RPMI8226 (cell line): ENCODE measurements around the gene SGK1.
"Not testable (repeated sequence)": the region's sequence is repeated elsewhere in the genome, so short reads cannot be mapped to it uniquely, and the experiment has no call there.

Source experiments
- DNase-seq: peaks from one replicate; pipeline ENCODE4 v3.0.0-alpha.2; 2015

SGK1 gene

GRCh38 chr6:134326192-134326591 is 8.3 kb upstream of the SGK1 start:
- not testable (repeated sequence) for DNase-seq

- DNase-seq = no peak
These were observed 6.9 kb upstream of the SGK1 start for GRCh38 chr6:134324766-134325165.

- DNase-seq = no peak
These were observed 6.2 kb upstream of the SGK1 start for GRCh38 chr6:134324141-134324540.

- no peak for DNase-seq
These were observed 5.8 kb upstream of the SGK1 start for GRCh38 chr6:134323698-134324097.

- no peak for DNase-seq
These were observed 5.4 kb upstream of the SGK1 start for GRCh38 chr6:134323294-134323693.

GRCh38 chr6:134322216-134322615 is 4.3 kb upstream of the SGK1 start:
- DNase-seq = no peak

GRCh38 chr6:134321246-134321645 is 3.3 kb upstream of the SGK1 start:
- DNase-seq = no peak

GRCh38 chr6:134319686-134320085 is 1.8 kb upstream of the SGK1 start:
- not testable (repeated sequence) for DNase-seq

GRCh38 chr6:134318974-134319281 is 1.0 kb upstream of the SGK1 start:
- DNase-seq = no peak

- DNase-seq = no peak
These were observed 493 bp upstream of the SGK1 start for GRCh38 chr6:134318236-134318973.

- no peak for DNase-seq
These were observed 1.0 kb downstream of the SGK1 start for GRCh38 chr6:134316733-134317431.

GRCh38 chr6:134315974-134316441 is 1.9 kb downstream of the SGK1 start:
- no peak for DNase-seq

- DNase-seq = no peak
These were observed 2.7 kb downstream of the SGK1 start for GRCh38 chr6:134315189-134315588.

- no peak for DNase-seq
These were observed 3.7 kb downstream of the SGK1 start for GRCh38 chr6:134314006-134314821.

GRCh38 chr6:134312038-134312660 is 5.8 kb downstream of the SGK1 start:
- no peak for DNase-seq

GRCh38 chr6:134310817-134311216 is 7.1 kb downstream of the SGK1 start:
- DNase-seq = no peak

GRCh38 chr6:134309983-134310605 is 7.8 kb downstream of the SGK1 start:
- no peak for DNase-seq

- no peak for DNase-seq
These were observed 8.7 kb downstream of the SGK1 start for GRCh38 chr6:134309227-134309626.

GRCh38 chr6:134308800-134309199 is 9.1 kb downstream of the SGK1 start:
- DNase-seq = no peak

GRCh38 chr6:134307870-134308269 is 10.0 kb downstream of the SGK1 start:
- no peak for DNase-seq

- no peak for DNase-seq
These were observed 10.8 kb downstream of the SGK1 start for GRCh38 chr6:134307075-134307474.

- DNase-seq = not testable (repeated sequence)
These were observed 13.5 kb downstream of the SGK1 start for GRCh38 chr6:134304381-134304780.

GRCh38 chr6:134303891-134304290 is 14.0 kb downstream of the SGK1 start:
- no peak for DNase-seq
